Lower leg skin (tissue), 3 donors: ENCODE data around the gene ZNF789.

Source experiments
- POLR2A ChIP-seq, 2 donors: fragments of 450-650 bp; IDR thresholded peaks; one replicate each; pipeline ENCODE4 v1.6.1; 2016 to 2017; ENCODE audit warnings: antibody characterized with exemption in 2 of 2, mild to moderate bottlenecking in 1 of 2, moderate library complexity in 1 of 2
- TF ChIP-seq, protein P1 (sequence below), 3 donors: fragments of 450-650 bp; IDR thresholded peaks; one replicate each; pipeline ENCODE4 v1.5.1; 2016; ENCODE audit warnings: antibody characterized with exemption in 3 of 3, mild to moderate bottlenecking in 3 of 3, moderate library complexity in 2 of 3

- TF ChIP-seq, protein P1, sequence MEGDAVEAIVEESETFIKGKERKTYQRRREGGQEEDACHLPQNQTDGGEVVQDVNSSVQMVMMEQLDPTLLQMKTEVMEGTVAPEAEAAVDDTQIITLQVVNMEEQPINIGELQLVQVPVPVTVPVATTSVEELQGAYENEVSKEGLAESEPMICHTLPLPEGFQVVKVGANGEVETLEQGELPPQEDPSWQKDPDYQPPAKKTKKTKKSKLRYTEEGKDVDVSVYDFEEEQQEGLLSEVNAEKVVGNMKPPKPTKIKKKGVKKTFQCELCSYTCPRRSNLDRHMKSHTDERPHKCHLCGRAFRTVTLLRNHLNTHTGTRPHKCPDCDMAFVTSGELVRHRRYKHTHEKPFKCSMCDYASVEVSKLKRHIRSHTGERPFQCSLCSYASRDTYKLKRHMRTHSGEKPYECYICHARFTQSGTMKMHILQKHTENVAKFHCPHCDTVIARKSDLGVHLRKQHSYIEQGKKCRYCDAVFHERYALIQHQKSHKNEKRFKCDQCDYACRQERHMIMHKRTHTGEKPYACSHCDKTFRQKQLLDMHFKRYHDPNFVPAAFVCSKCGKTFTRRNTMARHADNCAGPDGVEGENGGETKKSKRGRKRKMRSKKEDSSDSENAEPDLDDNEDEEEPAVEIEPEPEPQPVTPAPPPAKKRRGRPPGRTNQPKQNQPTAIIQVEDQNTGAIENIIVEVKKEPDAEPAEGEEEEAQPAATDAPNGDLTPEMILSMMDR (IDR thresholded peaks at IDR 0.05): no peak
- no peak for TF ChIP-seq POLR2A (IDR thresholded peaks at IDR 0.05)
Measured at GRCh38 chr7:99451936-99452335, 20.8 kb upstream of the ZNF789 start.
